ENCODE data around the gene NANOS1.

The NANOS1 gene, protein sequence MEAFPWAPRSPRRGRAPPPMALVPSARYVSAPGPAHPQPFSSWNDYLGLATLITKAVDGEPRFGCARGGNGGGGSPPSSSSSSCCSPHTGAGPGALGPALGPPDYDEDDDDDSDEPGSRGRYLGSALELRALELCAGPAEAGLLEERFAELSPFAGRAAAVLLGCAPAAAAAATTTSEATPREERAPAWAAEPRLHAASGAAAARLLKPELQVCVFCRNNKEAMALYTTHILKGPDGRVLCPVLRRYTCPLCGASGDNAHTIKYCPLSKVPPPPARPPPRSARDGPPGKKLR
- 0.46 to 2.5 (median 1.4) reads per million in 4 donors for total RNA-seq

DNA sequence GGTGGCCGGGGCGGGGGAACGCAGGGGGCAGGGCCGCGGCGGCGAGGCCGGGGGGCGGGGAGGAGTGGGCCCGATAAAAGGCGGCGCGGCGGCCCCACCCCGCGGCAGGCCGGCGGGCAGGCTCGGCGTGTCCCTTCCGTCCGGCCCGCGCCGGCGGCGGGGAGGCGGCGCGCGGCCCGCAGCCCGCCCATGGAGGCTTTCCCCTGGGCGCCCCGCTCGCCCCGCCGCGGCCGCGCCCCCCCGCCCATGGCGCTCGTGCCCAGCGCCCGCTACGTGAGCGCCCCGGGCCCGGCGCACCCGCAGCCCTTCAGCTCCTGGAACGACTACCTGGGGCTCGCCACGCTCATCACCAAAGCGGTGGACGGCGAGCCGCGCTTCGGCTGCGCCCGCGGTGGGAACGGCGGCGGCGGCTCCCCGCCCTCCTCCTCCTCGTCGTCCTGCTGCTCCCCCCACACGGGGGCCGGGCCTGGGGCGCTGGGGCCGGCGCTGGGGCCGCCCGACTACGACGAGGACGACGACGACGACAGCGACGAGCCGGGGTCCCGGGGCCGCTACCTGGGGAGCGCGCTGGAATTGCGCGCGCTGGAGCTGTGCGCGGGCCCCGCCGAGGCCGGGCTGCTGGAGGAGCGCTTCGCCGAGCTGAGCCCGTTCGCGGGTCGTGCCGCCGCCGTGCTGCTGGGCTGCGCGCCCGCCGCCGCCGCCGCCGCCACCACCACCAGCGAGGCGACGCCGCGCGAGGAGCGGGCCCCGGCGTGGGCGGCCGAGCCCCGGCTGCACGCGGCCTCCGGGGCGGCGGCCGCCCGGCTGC lies at the start of gene NANOS1:
Gene NANOS1, plus strand, starts transcription at position 102 of the 808 bp plus-strand sequence. Its CDS starts 88 bp downstream, at position 190.
- DNase-seq: peak in 1 of 5 donors; percentile 14

DNA sequence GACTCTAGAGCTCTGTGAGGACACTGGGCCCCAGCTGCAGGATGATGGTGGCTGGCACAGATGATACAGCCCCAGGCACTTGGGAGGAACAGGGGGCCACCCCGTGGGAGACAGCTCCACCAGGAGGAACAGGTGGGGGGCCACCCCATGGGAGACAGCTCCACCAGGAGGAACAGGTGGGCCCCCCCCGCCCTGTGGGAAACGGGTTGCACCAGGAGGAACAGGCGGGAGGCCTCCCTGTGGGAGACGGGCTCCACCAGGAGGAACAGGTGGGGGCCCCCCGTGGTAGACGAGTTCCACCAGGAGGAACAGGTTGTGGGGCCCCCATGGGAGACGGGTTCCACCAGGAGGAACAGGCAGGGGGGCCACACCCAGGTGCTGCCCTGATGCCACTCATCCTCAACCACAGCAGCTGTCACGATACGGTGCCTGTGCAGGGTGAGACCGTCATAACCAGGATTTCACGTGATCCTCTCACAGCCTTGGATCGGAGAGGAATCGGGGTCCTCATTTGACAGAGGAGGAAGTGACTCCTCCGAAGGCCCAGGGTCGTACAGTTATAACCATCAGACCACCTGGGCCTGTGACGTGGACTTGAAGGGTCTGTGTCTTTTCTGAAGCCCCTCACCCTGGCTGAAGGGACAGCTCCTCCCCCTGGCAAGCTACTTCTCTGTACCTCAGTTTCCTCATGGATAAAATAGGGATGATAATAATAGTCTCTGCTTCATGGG lies 49.2 kb upstream of the NANOS1 start:
- no peak for DNase-seq

DNA sequence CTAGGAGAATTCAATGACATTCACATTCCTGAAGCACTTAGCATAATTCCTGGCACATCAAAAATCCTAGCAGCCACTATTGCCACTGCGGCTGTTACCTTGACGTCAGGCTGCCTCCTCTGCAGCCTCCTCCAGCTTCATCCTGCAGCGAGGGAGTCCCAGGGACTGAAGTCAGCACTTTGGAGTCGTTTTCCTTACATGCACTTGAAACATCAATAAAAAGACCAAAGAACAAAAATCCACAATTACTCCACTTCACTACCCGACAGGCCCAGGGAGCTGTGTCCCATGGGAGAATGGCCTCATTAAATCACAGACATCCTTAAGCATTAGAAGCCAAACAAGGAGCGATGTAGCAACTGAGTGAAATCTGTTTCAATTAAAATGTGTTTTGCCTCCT lies 48.6 kb upstream of the NANOS1 start:
- DNase-seq: no peak

DNA sequence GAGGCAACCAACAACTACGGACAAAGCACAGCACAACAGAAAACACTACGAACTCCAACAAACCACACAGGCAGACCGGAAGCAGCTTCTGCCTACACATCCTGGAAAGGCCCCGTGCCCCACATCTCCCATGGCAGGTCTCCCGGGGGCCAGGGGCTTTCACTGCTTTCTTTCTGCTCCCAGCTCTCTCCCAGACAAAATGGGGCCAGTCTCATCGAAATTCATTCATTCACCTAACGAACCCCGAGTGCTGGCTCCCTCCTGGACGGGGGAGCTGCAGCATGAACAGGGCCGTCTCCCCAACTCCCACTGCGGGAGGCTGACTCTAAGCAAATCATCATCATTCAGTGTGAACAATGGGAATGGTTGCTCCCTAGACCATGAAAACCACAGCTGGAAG lies 47.6 kb upstream of the NANOS1 start:
- no peak for DNase-seq

DNA sequence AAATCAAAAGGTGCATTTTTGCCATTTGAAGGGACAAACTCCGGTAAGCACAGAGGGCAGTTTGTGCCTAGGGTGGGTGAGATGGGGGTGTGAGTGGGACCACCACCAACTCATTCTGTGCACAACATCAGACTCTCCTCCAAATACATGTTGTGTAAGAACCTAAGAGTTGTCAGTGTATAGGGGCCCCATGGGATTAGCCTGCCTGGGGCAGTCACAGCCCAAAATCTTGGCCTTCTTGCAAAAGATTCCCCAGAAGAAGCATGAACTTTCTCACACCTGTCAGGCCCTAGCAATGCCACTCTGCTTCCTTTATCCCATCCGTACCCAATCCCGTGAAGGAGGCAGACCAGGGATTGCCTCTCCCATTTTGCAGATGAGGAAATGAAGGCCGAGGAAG lies 47.1 kb upstream of the NANOS1 start:
- no peak for DNase-seq

DNA sequence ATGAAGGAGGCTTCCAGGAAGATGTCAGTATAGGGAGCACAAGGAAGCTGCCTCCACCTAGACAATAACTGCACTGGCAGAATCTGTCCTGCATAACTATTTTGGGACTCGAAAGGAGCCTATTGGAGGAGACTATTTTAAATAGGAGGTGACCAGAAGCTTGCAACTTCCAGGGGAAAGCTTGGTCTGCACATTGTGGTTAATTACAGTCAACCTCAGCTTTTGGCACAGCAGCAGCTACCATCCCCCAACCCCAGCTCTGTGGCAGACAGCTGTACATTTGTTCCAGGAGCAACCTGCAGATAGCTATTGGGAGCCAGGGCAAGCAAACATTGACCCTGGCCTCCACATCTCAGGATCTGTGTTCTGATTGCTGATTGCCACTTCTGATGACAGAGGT lies 46.3 kb upstream of the NANOS1 start:
- DNase-seq: no peak

DNA sequence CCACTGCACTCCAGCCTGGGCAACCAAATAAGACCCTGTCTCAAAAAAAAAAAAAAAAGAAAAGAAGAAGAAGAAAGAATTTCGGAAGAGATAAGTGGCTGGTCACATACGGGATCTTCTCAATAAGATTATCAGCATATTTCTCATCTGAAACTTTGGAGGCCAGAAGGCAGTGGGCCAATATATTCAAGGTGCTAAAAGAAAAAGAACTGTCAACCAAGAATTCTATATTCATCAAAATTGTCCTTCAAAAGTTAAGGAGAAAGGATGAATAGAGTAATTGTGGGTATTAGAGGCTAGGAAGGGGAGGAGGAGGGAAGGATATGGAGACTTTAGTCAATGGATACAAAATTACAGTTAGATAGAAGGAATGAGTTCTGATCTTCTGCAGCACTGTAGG lies 43.9 kb upstream of the NANOS1 start:
- DNase-seq: no peak

DNA sequence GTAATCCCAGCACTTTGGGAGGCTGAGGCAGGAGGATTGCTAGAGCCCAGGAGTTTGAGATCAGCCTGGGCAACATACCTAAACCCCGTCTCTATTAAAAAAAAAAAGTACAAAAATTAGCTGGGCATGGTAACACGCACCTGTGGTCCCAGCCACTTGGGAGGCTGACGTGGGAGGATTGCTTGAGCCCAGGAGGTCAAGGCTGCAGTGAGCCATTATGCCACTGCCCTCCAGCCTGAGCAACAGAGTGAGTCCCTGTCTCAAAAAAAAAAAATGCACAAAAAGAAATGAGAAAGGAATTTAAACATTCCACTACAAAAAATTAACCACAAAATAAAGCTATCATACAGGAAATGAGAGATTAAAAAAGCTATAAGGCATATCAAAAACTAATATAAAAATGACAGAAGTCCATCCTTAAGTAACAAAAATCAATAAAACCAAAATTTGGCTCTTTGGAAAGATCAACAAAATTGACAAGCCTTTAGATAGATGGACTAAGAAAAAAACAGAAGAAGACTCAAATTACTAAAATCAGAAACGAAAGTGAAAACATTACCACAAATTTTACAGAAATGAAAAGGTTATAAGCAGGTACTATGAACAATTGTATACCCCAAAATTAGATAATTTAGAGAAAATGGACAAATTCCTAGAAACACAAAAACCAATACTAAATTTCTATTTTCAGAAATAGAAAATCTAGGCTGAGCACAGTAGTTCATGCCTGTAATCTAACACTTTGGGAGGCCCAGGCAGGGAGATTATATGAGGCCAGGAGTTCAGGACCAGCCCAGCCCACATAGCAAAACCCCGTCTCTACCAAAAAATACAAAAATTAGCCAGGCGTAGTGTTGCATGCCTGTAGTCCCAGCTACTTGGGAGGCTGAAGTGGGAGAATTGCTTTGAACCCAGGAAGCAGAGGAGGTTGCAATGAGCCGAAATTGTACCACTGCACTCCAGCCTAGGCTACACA lies 42.4 kb upstream of the NANOS1 start:
- DNase-seq: peak in 1 of 5 donors; percentile 40

DNA sequence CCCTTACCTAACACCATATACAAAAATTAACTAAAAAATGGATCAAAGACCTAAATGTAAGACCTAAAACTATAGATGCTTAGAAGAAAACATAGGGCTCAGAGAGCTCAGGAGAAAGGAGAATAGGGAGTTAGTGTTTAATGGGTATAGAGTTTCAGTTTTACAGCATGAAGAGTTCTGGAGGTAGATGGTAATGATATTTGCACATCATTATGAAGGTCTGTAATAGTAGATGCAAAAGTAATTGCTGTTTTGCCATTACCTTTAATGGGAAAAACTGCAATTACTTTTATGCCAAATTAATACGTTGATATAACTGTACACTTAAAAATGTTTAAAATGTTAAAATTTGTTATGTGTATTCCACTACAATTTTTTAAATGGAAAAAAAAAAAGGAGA lies 39.2 kb upstream of the NANOS1 start:
- DNase-seq: no peak

DNA sequence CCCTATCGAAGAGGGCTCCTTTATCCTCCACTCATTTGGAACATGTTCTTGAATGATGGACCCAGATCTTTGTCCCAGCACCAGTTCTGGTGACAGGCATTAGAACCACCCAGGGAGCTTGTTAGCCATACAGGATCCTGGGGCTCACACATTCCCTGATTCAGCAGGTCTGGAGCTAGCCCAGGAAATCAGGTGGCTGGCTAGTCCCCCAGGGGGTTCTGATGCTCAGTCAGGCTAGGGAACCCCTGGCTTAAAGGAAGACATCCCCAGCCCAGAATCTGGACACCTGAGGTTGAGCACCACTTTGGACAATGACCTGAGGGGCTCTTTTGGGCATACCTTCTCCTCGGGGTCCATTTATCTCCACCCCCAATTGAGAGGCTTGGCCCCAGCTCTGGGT lies 37.0 kb upstream of the NANOS1 start:
- no peak for DNase-seq

DNA sequence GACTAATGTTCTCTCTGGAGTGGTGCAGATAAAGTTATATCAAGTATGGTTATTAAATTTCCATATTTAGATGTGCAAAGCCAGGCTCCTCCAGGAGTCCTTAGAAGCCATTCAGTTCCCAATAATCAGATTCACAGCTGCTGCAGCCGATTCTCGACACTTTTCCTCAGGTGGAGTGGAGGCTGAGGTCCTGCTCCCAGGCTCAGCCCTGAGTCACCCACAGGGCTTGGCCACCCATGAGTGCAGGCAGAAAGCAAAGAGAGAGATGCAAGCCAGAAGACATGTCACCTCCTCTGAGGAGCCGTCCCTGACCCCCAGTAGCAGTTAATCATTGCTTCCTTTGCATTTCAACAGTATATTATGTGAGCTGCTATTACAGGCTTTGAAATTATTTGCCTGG lies 36.3 kb upstream of the NANOS1 start:
- DNase-seq: no peak

DNA sequence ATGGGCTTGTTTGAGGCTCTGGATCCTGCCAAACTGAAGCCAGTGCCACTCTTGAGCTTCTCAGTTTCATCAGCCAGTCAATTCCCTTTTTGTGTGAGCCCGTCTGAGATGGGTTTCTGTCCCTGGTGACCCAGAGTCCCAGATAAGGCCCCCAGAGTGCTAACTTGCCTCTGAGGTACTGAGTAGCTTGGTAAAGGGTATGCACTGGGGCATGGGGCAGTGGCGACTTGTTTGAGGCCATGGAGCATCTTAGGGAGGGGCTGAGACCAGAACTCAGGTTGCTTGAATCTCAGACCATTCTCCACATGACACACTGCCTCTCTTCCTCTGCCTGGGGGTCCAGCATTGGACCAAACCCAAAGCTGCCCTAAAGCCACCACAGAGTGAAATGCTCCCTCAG lies 35.2 kb upstream of the NANOS1 start:
- no peak for DNase-seq

DNA sequence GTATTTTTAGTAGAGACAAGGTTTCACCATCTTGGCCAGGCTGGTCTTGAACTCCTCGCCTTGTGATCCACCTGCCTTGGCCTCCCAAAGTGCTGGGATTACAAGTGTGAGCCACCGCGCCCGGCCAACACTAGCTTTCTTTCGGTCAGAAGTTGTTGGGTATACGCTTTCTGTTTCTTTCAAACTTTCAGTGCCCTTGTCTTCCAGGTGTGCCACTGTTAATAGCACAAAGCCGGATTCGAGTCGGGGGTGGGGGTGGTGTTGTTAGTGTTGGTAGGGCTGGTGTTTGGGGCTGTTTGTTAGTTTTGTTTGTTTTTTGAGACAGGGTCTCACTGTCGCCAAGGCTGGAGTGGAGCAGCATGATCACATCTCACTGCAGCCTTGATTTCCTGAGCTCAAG lies 33.8 kb upstream of the NANOS1 start:
- DNase-seq: no peak

DNA sequence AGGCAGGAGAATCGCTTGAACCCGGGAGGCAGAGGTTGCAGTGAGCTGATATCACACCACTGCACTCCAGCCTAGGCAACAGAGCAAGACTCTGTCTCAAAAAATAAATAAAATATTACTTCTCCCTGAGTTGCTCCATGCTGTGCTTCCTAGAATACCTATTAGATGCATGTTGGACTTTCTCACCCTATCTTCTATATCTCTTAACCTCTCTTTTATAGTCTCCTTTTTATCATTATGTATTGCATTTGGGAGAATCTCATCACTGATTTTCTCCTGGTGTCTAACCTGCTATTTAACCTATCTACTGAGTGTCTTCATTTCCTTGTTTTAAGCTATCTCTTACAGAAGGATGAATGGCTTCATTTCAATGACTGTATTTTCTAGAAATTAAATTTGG lies 32.1 kb upstream of the NANOS1 start:
- DNase-seq: no peak

DNA sequence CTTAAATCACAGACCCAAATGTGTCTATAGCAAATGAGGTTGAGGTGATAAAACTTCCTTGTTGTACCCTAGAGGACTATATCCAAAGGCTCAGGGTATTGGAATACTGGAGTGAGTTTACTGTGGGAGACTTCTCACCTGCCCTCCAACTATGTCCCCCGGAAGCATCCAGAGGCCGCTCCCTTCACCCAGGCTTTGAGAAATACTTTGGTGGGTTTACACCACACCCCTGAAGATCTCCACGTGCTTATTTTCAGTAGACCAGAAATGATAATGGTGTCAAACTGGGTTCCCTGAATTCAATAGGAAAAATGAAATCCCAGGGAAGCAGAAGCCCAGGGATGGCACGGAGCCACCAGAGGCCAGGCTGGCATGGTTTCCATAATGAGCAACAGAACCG lies 31.3 kb upstream of the NANOS1 start:
- no peak for DNase-seq

DNA sequence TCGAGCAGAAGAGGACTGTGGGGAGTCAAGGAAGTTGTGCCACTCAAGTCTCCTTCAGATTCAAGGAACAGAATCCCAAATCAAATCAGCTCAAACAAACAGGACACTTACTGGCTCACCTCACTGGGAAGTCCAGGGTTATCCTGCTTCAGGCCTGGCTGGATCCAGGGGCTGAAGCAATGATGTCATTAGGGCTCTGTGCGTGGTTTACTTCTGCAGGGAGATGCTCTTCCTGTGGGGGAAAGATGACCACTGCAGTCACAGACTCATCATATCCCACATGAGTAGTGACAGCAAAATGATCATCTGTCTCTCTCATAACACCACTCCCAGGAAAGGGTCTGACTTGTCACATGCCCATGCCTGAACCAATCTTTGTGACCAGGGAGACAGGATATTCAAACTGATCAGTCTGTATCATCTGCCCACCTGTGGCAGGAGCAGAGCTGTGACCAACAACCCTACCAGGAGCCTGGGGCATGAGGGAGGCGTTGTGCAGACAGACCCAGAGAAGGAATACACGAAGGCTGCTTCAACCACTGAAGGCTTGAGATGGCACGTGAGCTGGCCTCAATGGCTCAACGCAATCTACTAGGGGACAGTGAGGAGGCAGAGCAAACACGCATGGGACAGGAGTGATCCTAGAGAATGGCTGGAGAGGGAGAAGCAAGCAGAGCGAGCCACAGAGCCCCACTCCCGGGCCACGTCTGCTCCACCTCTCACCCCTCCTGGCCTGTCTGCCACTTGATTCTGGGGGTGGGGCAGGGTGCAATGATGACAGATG lies 27.6 kb upstream of the NANOS1 start:
- DNase-seq: no peak

DNA sequence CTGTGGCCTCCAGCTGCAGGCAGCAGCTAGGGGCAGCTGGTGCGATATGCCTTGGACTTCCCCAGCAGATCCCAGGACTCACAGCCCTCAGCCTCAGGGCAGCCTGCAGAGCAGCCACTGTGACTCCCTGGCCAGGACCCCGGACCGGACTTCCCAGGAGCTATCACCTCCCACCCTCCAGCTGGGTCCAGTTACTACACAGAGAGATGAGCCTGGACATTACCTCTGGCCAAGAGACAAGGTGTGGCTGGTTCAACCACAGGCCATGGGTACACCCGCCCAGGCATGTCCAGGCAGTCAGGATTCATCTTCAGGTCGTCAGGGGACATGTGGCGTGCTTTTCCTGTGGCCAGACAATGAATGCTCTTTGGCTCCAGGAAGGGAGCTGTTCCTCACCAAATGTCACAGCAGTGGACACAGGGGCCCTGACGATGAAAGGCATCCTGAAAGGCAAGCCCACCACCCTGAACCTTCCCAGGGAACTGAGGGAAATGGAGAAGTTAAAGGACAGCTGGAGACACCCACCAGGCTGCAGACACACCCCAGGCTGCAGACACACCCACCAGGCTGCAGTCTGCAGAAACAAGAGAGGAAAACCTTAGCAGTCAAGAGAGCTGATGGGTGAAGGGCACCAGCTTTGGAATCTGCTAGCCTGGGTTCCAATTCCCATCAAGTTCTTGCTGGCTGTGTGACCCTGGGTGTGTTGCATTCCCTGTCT lies 25.8 kb upstream of the NANOS1 start:
- DNase-seq: no peak

DNA sequence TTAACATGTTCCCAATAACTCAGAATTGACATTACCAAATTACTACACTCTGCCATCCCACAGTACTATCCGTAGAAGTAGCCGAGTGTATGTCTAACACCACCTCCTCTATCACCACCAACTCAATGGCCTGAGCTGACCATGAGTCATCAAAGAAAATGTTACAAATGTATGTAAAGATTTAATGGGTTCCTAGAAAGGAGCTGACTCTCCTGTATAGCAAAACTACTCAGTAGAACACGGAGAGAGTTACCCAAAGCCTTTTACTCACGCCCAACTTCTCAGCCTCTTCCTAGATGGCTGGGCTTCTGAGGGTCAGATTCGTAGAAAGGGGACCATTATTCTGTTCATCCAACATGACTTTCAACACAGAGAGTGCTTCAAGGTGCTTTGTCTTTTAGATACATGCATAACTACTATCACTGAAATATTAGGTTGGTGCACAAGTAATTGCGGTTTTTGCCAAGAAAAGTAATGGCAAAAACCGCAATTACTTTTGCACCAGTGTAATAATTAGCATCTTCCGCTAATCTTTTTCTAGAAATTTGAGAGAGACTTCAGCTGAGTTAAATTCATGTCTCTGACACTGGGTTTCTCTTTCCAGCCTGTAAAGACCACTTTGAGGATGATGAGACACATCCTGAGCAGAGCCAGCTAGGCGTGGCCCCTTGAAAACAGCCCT lies 24.0 kb upstream of the NANOS1 start:
- DNase-seq: no peak

DNA sequence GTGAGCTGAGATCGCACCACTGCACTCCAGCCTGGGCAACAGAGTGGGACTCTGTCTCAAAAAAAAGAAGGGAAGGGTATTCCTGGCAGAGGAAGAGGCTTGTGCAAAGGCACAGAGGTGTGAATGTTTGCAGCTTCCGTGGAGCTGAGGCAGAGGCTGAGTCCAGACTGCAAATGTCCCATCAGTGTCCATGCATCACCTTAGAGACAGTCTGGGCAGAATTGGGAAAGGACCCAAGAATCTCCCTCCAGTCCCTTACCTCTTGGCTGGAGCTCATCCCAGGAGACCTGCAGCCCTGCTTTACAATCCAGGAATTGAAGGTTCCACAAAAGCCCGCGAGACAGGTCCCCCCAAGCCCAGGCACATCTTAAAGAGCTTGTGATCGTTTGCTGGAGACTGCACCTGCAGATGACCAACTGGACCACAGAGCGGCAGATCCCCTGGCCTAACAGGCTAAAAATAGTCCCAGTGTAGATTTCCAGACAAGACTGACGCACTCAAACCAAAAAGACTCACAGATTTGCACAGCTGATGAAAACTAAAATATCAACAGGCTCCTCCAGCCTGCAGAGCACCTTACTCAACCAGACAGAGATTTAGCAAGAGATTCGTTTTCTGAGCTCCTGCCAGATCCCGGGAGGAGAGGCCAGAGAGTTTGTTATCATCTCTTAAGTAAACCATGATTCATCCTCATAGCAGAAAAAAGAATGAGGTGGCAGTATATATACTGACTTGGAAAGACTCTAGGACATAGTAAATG lies 22.9 kb upstream of the NANOS1 start:
- no peak for DNase-seq

DNA sequence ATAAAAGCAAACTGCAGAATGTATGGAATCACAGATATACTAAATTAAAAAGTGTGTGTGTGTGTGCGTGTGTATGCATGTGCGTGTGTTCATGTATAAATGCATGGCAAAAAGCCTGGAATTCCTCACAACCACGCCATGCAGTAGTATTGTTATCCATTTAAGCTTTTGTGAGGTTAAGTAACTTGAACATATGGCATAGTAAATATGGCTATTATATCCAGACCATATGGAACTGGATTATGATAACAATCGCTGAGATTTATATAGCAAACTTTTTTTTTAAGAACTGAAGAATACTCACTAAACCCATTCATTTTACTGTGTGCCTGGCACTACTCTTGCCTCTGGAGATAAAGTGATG lies 22.3 kb upstream of the NANOS1 start:
- no peak for DNase-seq

Data from T-helper 1 cell (primary cell).